Gastroesophageal sphincter (tissue), 4 donors: ENCODE measurements around the gene UMAD1. TPM values are rescaled to one million over a fixed set of nuclear protein-coding genes. Genes with fewer than 3 reads are reported as not detected.

Experiments used
- ATAC-seq: fragments of 150-250 bp; one replicate; pipeline ENCODE4 v1.9.1; 2016; ENCODE audit warnings: mild to moderate bottlenecking, moderate library complexity
- H3K27ac ChIP-seq, 4 donors: fragments of 200-600 bp; sonication (generic) in 3 of 4; 1 replicate in 3 of 4; 2 replicates in 1 of 4; pipeline ENCODE4 v1.5.1; 2016 to 2019
- H3K27me3 ChIP-seq: fragments of 200-600 bp; sonication (generic); one replicate; pipeline ENCODE4 v1.5.1; 2019
- H3K36me3 ChIP-seq, 2 donors: fragments of 200-600 bp; sonication (generic); one replicate each; pipeline ENCODE4 v1.5.1; 2019; ENCODE audit warnings: control low read depth in 1 of 2
- H3K4me1 ChIP-seq, 3 donors: fragments of 200-600 bp; sonication (generic); 1 replicate in 2 of 3; 2 replicates in 1 of 3; pipeline ENCODE4 v1.5.1; 2016 to 2019; ENCODE audit warnings: control low read depth in 2 of 3
- H3K4me3 ChIP-seq, 2 donors: fragments of 200-600 bp; sonication (generic); one replicate each; pipeline ENCODE4 v1.5.1; 2019; ENCODE audit warnings: mild to moderate bottlenecking in 1 of 2, moderate library complexity in 1 of 2
- H3K9me3 ChIP-seq, 3 donors: fragments of 200-600 bp; sonication (generic); one replicate each; pipeline ENCODE4 v1.5.1; 2017 to 2019; ENCODE audit warnings: control low read depth in 2 of 3
- EP300 ChIP-seq: sonication (generic); formaldehyde crosslinking; IDR thresholded peaks from one replicate; pipeline ENCODE4 v1.6.1; 2017; ENCODE audit warnings: antibody characterized with exemption, mild to moderate bottlenecking
- POLR2A ChIP-seq, 2 donors: fragments of 450-650 bp; IDR thresholded peaks; one replicate each; pipeline ENCODE4 v1.6.1; 2017; ENCODE audit warnings: antibody characterized with exemption in 2 of 2, mild to moderate bottlenecking in 2 of 2, moderate library complexity in 1 of 2
- POLR2AphosphoS5 ChIP-seq: sonication (generic); formaldehyde crosslinking; IDR thresholded peaks from one replicate; pipeline ENCODE4 v1.6.1; 2017; ENCODE audit warnings: antibody characterized with exemption
- WGBS, 2 donors: methylation state at CpG; one replicate each; pipeline ENCODE4 v1.1.5; 2018; ENCODE audit warnings: low coverage in 1 of 2; 5-methylcytosine and 5-hydroxymethylcytosine counted together
- total RNA-seq, 4 donors: library from RNA; depleted of rRNA; stranded (reverse); fragments of >200 nt; gene quantifications; one replicate each; pipeline ENCODE4 v1.1.0, GENCODE V29; 2016
- TF ChIP-seq, protein P1 (sequence below), 4 experiments: fragments of 200-600 bp in 2 of 4; fragments of 450-650 bp in 2 of 4; sonication (generic) in 1 of 4; IDR thresholded peaks; one replicate each; pipeline ENCODE4 v1.5.1; 2017 to 2019; ENCODE audit warnings: antibody characterized with exemption in 4 of 4, mild to moderate bottlenecking in 2 of 4, moderate library complexity in 2 of 4

The UMAD1 gene
- total RNA-seq, 4 donors from 2014 or later = 7.4 to 24.4 (median 15.9) TPM

DNA sequence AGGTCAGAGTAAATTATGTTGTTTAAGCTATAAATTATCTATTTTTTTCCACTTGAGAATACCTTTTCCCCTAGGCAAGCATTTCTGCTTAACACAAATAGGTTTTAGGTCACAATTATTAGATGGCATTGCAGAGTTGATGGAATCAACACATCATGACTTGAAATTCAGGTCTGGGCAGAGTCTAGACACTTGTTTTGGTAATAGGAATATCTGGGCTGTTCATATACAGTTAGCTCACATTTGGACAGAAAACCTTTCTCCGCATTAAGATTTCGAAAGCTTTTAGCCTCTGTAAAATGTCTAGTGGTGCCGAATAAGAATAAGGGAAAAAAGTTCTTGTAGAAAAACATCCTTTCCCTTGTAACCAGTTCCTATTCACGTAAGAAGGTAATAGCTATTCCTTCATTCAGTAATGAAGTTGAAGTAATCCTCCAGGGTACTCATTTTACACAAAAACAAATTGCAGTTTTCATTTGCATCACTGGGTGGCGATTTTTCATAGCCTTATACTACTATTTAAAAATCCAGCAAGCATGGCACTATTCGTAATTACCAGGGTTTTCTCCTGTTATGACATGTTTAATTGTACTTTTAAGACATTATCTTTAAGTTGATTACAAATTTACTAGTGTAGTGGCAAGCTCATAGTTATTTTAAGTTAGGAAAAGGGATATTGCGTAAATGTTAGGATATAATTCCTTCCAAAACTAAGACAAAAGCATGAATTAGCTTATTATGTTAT, 40.8 kb downstream of the UMAD1 start:
- TF ChIP-seq EP300 (no peak), POLR2A (IDR thresholded peaks at IDR 0.05) (no peak), POLR2AphosphoS5 (no peak)
- TF ChIP-seq, protein P1, sequence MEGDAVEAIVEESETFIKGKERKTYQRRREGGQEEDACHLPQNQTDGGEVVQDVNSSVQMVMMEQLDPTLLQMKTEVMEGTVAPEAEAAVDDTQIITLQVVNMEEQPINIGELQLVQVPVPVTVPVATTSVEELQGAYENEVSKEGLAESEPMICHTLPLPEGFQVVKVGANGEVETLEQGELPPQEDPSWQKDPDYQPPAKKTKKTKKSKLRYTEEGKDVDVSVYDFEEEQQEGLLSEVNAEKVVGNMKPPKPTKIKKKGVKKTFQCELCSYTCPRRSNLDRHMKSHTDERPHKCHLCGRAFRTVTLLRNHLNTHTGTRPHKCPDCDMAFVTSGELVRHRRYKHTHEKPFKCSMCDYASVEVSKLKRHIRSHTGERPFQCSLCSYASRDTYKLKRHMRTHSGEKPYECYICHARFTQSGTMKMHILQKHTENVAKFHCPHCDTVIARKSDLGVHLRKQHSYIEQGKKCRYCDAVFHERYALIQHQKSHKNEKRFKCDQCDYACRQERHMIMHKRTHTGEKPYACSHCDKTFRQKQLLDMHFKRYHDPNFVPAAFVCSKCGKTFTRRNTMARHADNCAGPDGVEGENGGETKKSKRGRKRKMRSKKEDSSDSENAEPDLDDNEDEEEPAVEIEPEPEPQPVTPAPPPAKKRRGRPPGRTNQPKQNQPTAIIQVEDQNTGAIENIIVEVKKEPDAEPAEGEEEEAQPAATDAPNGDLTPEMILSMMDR (IDR thresholded peaks at IDR 0.05) = peak; percentile 21 to 65 (median 62)
- Histone ChIP-seq H3K9me3 (no peaks in the 10 kb centered on the region), H3K27me3 (no peaks in the 10 kb centered on the region), H3K36me3 (no peaks in the 10 kb centered on the region), H3K4me1 (peaks cover 0 to 26% (median 3%) of the 10 kb centered on the region in 3 donors), H3K4me3 (no peak overlapping the region), H3K27ac (peak overlapping the region in 2 of 4 donors; percentile 8 to 19)
- ATAC-seq = peak; percentile 63
- 33 to 44% methylated on average over 7 of the region's 7 CpGs for WGBS, 2 donors

DNA sequence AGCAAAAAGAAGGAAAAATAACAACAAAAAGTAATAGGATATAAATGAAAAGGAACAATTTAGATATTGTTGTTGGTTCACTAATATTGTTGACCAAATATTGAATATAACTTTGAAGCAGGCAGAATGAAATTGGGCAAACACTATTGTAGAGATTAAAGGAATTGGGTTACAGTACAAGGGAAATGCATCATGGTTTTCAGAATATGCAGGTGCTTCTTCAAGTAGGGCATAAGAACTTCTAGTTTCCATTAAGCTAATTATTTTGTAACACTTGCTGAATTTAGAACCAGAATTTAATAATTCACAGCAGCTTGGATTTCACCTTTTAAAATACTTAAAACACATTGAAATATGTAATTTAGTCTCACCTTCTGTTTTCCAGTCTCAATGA, 41.4 kb downstream of the UMAD1 start:
- Histone ChIP-seq H3K9me3 (no peaks in the 10 kb centered on the region), H3K27me3 (no peaks in the 10 kb centered on the region), H3K4me1 (peaks cover 0 to 31% (median 3%) of the 10 kb centered on the region in 3 donors), H3K36me3 (no peaks in the 10 kb centered on the region), H3K4me3 (no peak overlapping the region), H3K27ac (peak overlapping the region in 1 of 4 donors; percentile 8)
- no peak for TF ChIP-seq POLR2A (IDR thresholded peaks at IDR 0.05)
- TF ChIP-seq, protein P1 (IDR thresholded peaks at IDR 0.05) = no peak
- no peak for TF ChIP-seq EP300
- no peak for TF ChIP-seq POLR2AphosphoS5
- no peak for ATAC-seq

DNA sequence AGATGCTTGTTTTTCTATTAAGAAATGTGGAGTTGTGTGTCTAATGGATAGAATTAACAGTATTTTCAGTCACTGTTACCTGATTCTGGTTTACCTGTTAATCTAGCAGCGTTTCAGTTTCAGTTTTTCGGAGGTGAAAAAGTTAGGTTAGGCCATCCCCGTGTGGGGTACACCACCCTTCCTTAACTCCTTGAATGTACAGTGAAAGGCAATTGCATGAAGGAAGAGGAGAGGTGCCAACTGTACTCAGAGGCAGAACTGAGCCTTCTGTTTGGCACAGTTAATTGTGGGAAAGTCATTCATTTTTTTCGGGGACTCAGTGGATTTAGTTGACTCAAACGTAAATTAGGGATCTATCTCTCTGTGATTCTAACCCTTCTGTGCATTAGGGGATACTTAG, 42.3 kb downstream of the UMAD1 start:
- WGBS, 2 donors = 64 to 86% methylated on average over 4 to 5 of the region's 5 CpGs
- ATAC-seq = no peak
- no peaks in the 10 kb centered on the region for H3K36me3 ChIP-seq
- H3K4me3 ChIP-seq = no peak overlapping the region
- no peaks in the 10 kb centered on the region for H3K9me3 ChIP-seq
- H3K27ac ChIP-seq = no peak overlapping the region
- TF ChIP-seq, protein P1 (IDR thresholded peaks at IDR 0.05) = no peak
- TF ChIP-seq POLR2AphosphoS5 (no peak), POLR2A (IDR thresholded peaks at IDR 0.05) (no peak), EP300 (no peak)
- H3K4me1 ChIP-seq = peaks cover 0 to 39% (median 3%) of the 10 kb centered on the region in 3 donors
- H3K27me3 ChIP-seq = no peaks in the 10 kb centered on the region

DNA sequence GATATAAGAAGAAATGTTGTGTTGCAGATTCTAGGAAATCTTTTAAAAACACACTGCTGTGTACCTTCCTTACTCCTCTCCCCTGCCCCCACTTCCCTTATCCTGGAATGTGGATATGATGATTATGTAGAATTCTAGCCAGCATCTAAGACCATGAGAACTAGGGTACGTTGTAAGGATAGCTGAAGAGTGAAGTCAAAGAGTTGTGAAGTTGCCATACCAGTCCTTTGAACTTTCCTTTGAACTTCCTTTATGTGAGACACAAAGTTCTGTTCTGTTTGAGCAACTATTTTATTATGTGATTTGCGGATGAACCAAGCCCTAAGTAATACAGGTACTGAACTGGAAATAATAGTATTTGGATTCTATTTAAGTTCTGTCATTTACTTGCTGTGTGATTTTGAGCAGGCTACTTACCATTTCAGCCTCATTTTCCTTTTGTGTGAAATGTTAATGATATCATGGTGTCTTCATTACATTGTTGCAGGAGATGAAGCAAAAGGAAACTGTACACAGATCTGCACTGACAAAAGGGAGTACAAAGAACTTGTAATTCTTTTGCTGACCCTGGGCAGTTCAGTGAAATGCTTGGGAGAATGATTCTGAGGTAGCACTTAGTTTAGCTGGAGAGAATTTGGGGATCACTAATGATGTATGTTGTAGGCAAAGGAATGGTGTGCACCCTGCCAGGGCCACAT, 46.4 kb downstream of the UMAD1 start:
- 74 to 78% methylated on average over 2 of the region's 2 CpGs for WGBS, 2 donors

More for the DNA sequence above, 46.4 kb downstream of the UMAD1 start:
- H3K27ac ChIP-seq = no peak overlapping the region
- no peaks in the 10 kb centered on the region for H3K9me3 ChIP-seq
- no peaks in the 10 kb centered on the region for H3K27me3 ChIP-seq
- peaks cover 0 to 30% (median 0%) of the 10 kb centered on the region in 3 donors for H3K4me1 ChIP-seq
- TF ChIP-seq EP300 (no peak), POLR2A (IDR thresholded peaks at IDR 0.05) (no peak), POLR2AphosphoS5 (no peak)
- TF ChIP-seq, protein P1 (IDR thresholded peaks at IDR 0.05) = no peak
- H3K36me3 ChIP-seq = no peaks in the 10 kb centered on the region
- no peak for ATAC-seq
- no peak overlapping the region for H3K4me3 ChIP-seq
